Fibroblast of the conjunctiva (primary cell): ENCODE measurements around the gene PDE4D.
"Not testable (repeated sequence)": the region's sequence is repeated elsewhere in the genome, so short reads cannot be mapped to it uniquely, and the experiment has no call there.

Source experiments
- DNase-seq: peaks from one replicate; pipeline ENCODE4 v3.0.0-alpha.2; 2010; ENCODE audit warnings: low read depth

PDE4D gene

GRCh38 chr5:59326596-59326995 lies 566.9 kb downstream of the PDE4D start:
- DNase-seq: no peak

- DNase-seq: no peak
Measured at GRCh38 chr5:59325070-59325469, 568.5 kb downstream of the PDE4D start.

GRCh38 chr5:59322894-59323293 lies 570.6 kb downstream of the PDE4D start:
- no peak for DNase-seq

- no peak for DNase-seq
Measured at GRCh38 chr5:59322058-59322457, 571.5 kb downstream of the PDE4D start.

- DNase-seq: no peak
Measured at GRCh38 chr5:59321642-59322041, 571.9 kb downstream of the PDE4D start.

- DNase-seq: no peak
Measured at GRCh38 chr5:59320420-59320819, 573.1 kb downstream of the PDE4D start.

- DNase-seq: no peak
Measured at GRCh38 chr5:59319250-59319649, 574.3 kb downstream of the PDE4D start.

- no peak for DNase-seq
Measured at GRCh38 chr5:59317774-59318205, 575.7 kb downstream of the PDE4D start.

GRCh38 chr5:59317023-59317773 lies 576.3 kb downstream of the PDE4D start:
- DNase-seq: peak; percentile 17

GRCh38 chr5:59312223-59312622 lies 581.3 kb downstream of the PDE4D start:
- DNase-seq: no peak

GRCh38 chr5:59308685-59309084 lies 584.8 kb downstream of the PDE4D start:
- DNase-seq: not testable (repeated sequence)

- DNase-seq: not testable (repeated sequence)
Measured at GRCh38 chr5:59303289-59303716, 590.2 kb downstream of the PDE4D start.

GRCh38 chr5:59302509-59302908 lies 591.0 kb downstream of the PDE4D start:
- not testable (repeated sequence) for DNase-seq

GRCh38 chr5:59301727-59302126 lies 591.8 kb downstream of the PDE4D start:
- no peak for DNase-seq

- DNase-seq: no peak
Measured at GRCh38 chr5:59300930-59301329, 592.6 kb downstream of the PDE4D start.

- no peak for DNase-seq
Measured at GRCh38 chr5:59299006-59299405, 594.5 kb downstream of the PDE4D start.

GRCh38 chr5:59296317-59297264 lies 596.9 kb downstream of the PDE4D start:
- no peak for DNase-seq

- no peak for DNase-seq
Measured at GRCh38 chr5:59293700-59294099, 599.8 kb downstream of the PDE4D start.

- no peak for DNase-seq
Measured at GRCh38 chr5:59291941-59292340, 601.6 kb downstream of the PDE4D start.

GRCh38 chr5:59287884-59288283 lies 605.6 kb downstream of the PDE4D start:
- DNase-seq: no peak

GRCh38 chr5:59287361-59287760 lies 606.2 kb downstream of the PDE4D start:
- no peak for DNase-seq

GRCh38 chr5:59286510-59286909 lies 607.0 kb downstream of the PDE4D start:
- no peak for DNase-seq
